Measurements from ENCODE around the gene RAX.

Gene RAX

DNA sequence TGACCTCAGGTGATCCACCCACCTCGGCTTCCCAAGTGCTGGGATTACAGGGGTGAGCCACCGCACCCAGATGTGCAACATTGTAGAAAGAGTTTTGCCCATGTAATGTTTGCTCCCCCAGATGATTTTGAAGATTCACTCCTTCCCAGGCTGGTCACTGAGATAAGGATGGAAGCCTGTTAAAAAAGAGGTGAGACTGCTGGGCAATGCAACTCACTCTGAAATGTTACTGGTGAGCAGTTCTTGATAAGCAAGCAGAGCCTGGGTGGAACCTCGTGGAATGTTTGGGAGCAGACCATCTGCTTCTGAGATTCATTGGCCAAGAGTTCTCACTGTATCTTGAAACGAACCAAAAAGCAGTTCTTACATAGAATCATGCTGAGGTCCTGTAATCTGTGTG is 33.6 kb downstream of the RAX start:
- Histone ChIP-seq H3K36me3 (replicated peaks; ENCODE audit: low read depth, low read length) (no peaks in the 10 kb centered on the region), H3K79me2 (ENCODE audit: low read length) (no peaks in the 10 kb centered on the region), H3K9ac (ENCODE audit: low read length) (no peak overlapping the region), H3K4me3 (ENCODE audit: low read length) (no peak overlapping the region), H3K27ac (ENCODE audit: low read length) (no peak overlapping the region), H3K4me2 (ENCODE audit: low read length) (no peak overlapping the region), H2AFZ (ENCODE audit: low read depth, low read length) (no peak overlapping the region), H3K27me3 (ENCODE audit: low read depth, low read length) (peaks cover 20% of the 10 kb centered on the region), H4K20me1 (ENCODE audit: insufficient read depth, low read length) (no peaks in the 10 kb centered on the region), H3K9me3 (ENCODE audit: insufficient read depth, low read length) (no peaks in the 10 kb centered on the region), H3K4me1 (ENCODE audit: low read length) (no peaks in the 10 kb centered on the region)
- TF ChIP-seq, protein P1, sequence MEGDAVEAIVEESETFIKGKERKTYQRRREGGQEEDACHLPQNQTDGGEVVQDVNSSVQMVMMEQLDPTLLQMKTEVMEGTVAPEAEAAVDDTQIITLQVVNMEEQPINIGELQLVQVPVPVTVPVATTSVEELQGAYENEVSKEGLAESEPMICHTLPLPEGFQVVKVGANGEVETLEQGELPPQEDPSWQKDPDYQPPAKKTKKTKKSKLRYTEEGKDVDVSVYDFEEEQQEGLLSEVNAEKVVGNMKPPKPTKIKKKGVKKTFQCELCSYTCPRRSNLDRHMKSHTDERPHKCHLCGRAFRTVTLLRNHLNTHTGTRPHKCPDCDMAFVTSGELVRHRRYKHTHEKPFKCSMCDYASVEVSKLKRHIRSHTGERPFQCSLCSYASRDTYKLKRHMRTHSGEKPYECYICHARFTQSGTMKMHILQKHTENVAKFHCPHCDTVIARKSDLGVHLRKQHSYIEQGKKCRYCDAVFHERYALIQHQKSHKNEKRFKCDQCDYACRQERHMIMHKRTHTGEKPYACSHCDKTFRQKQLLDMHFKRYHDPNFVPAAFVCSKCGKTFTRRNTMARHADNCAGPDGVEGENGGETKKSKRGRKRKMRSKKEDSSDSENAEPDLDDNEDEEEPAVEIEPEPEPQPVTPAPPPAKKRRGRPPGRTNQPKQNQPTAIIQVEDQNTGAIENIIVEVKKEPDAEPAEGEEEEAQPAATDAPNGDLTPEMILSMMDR (IDR thresholded peaks at IDR 0.05; ENCODE audit: low read depth, low read length) = no peak

DNA sequence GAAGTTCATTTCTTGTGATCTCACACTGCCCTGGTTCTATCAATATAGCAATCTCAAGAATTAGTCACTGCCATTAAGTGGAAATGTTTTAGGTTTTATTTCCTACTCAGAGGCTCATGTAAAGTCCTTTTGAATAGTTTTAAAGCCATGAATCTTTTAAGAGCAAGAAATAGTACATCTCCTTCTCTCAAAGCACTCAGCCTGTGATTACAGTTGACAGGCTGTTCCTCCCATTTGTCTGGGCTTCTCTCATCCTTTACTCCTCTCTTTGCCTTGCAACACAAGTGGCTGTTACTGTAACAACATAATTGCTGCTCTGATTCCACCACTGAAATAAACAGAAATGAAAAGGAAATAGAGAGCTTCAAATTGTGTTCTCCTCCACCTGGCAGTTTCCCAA is 34.9 kb downstream of the RAX start:
- TF ChIP-seq, protein P1 (IDR thresholded peaks at IDR 0.05; ENCODE audit: low read depth, low read length) = no peak
- no peak for TF ChIP-seq EZH2phosphoT487 (IDR thresholded peaks at IDR 0.05; ENCODE audit: low read depth)
- no peaks in the 10 kb centered on the region for H3K79me2 ChIP-seq (ENCODE audit: low read length)
- H3K4me3 ChIP-seq (ENCODE audit: low read length) = no peak overlapping the region
- no peaks in the 10 kb centered on the region for H3K9me3 ChIP-seq (ENCODE audit: insufficient read depth, low read length)
- no peak overlapping the region for H3K9ac ChIP-seq (ENCODE audit: low read length)
- no peak overlapping the region for H3K4me2 ChIP-seq (ENCODE audit: low read length)
- H3K27me3 ChIP-seq (ENCODE audit: low read depth, low read length) = peaks cover 10% of the 10 kb centered on the region; the same call in 1 of the 2 replicates
- no peaks in the 10 kb centered on the region for H3K36me3 ChIP-seq (replicated peaks; ENCODE audit: low read depth, low read length)
- no peaks in the 10 kb centered on the region for H3K4me1 ChIP-seq (ENCODE audit: low read length)
- no peaks in the 10 kb centered on the region for H4K20me1 ChIP-seq (ENCODE audit: insufficient read depth, low read length)
- no peak overlapping the region for H3K27ac ChIP-seq (ENCODE audit: low read length)
- H2AFZ ChIP-seq (ENCODE audit: low read depth, low read length) = no peak overlapping the region

DNA sequence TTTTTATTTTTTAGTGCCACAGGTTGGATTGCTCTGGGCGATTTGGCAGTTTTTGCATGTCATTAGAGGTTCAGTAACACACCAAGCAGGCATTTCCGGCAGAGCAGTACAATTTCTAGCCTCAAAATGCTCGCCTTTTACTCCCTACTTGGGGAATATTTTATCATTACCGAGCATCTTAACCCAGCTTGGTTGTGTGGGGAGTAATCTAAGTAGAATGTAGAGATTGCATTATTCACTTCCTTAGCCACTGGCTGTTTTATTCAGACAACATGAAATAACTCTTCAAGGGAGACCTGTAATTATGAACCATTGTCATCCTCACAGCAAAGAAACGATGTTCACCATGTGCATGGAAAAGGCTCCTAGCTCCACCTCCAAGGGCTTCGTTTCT is 40.2 kb downstream of the RAX start:
- H3K4me3 ChIP-seq (ENCODE audit: low read length) = no peak overlapping the region
- no peak overlapping the region for H3K4me2 ChIP-seq (ENCODE audit: low read length)
- H3K4me1 ChIP-seq (ENCODE audit: low read length) = peaks cover 11% of the 10 kb centered on the region
- no peak overlapping the region for H3K9ac ChIP-seq (ENCODE audit: low read length)
- H4K20me1 ChIP-seq (ENCODE audit: insufficient read depth, low read length) = no peaks in the 10 kb centered on the region
- no peaks in the 10 kb centered on the region for H3K36me3 ChIP-seq (replicated peaks; ENCODE audit: low read depth, low read length)
- no peaks in the 10 kb centered on the region for H3K79me2 ChIP-seq (ENCODE audit: low read length)
- H3K27ac ChIP-seq (ENCODE audit: low read length) = no peak overlapping the region
- TF ChIP-seq EZH2phosphoT487 (IDR thresholded peaks at IDR 0.05; ENCODE audit: low read depth) = no peak
- H2AFZ ChIP-seq (ENCODE audit: low read depth, low read length) = no peak overlapping the region
- no peaks in the 10 kb centered on the region for H3K9me3 ChIP-seq (ENCODE audit: insufficient read depth, low read length)
- H3K27me3 ChIP-seq (ENCODE audit: low read depth, low read length) = peaks cover 44% of the 10 kb centered on the region

DNA sequence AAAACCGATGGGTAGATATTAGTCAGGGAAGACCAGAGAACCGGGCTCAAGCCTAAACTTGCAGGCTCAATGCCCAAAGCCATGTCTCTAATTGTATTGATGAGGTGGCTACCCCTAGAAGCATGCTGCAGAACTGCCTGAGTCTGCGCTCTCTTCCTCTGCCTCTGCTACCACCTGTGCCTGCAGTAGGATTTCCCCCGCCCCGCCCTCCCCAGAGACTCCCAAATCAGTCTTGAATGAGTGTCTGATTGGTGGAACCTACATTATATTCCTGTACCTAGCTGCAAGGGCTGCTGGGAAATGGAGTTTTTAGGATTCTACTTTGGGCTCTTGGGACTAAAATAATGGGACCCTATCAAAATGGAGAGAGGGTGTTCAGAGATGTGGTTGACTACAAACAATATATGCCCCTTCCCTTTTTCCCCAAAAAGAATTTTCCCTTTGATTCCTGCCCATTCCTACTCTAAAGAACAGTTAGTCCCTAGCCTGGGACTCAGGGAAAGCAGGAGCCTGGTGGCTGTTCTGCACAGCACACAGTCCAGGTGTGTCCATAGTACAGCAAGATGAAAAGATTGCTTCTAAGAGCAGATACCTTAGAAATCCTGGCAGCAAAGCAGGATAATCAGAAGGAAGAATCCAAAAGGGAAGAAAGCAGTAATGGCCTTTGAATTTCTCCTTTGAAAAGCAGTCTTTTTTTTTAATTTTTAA is 40.8 kb downstream of the RAX start:
- Histone ChIP-seq H2AFZ (ENCODE audit: low read depth, low read length) (no peak overlapping the region), H3K79me2 (ENCODE audit: low read length) (no peaks in the 10 kb centered on the region), H3K9ac (ENCODE audit: low read length) (no peak overlapping the region), H3K9me3 (ENCODE audit: insufficient read depth, low read length) (no peaks in the 10 kb centered on the region), H3K27ac (ENCODE audit: low read length) (no peak overlapping the region), H3K4me3 (ENCODE audit: low read length) (no peak overlapping the region), H3K27me3 (ENCODE audit: low read depth, low read length) (peaks cover 50% of the 10 kb centered on the region), H4K20me1 (ENCODE audit: insufficient read depth, low read length) (no peaks in the 10 kb centered on the region), H3K4me2 (ENCODE audit: low read length) (no peak overlapping the region), H3K36me3 (replicated peaks; ENCODE audit: low read depth, low read length) (no peaks in the 10 kb centered on the region), H3K4me1 (ENCODE audit: low read length) (peaks cover 11% of the 10 kb centered on the region)
- no peak for TF ChIP-seq EZH2phosphoT487 (IDR thresholded peaks at IDR 0.05; ENCODE audit: low read depth)
- TF ChIP-seq, protein P1 (IDR thresholded peaks at IDR 0.05; ENCODE audit: low read depth, low read length) = no peak
